ENCODE results near the gene HS6ST3.

Gene HS6ST3

DNA sequence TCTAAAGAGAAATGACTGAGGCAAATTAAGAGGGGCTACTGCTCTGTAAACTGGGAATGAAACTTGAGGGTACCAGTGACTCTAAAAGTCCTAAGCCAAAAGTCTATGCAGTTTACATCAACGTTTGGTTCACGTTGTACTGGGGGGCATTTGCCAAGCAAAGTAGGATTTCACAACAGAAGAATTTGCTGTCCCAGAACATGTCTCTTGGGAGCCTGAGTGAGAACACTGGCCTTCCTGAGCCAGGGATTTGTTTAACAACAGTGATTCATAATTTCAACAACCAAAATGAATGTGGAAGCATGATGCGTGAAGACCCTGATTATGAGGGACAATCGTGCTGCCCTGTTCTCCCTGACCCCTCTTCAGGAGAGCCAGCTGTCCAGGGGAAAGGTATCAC is 726.4 kb downstream of the HS6ST3 start:
- Histone ChIP-seq H3K27me3 (ENCODE audit: insufficient read depth, poor library complexity, severe bottlenecking) (no peaks in the 10 kb centered on the region), H3K4me3 (ENCODE audit: severe bottlenecking) (no peak overlapping the region), H3K9me3 (ENCODE audit: severe bottlenecking) (no peaks in the 10 kb centered on the region), H3K36me3 (ENCODE audit: low read depth) (no peaks in the 10 kb centered on the region), H3K27ac (ENCODE audit: poor library complexity, severe bottlenecking) (no peak overlapping the region), H3K4me1 (ENCODE audit: insufficient read depth, poor library complexity, severe bottlenecking) (no peaks in the 10 kb centered on the region)
- TF ChIP-seq, protein P1, sequence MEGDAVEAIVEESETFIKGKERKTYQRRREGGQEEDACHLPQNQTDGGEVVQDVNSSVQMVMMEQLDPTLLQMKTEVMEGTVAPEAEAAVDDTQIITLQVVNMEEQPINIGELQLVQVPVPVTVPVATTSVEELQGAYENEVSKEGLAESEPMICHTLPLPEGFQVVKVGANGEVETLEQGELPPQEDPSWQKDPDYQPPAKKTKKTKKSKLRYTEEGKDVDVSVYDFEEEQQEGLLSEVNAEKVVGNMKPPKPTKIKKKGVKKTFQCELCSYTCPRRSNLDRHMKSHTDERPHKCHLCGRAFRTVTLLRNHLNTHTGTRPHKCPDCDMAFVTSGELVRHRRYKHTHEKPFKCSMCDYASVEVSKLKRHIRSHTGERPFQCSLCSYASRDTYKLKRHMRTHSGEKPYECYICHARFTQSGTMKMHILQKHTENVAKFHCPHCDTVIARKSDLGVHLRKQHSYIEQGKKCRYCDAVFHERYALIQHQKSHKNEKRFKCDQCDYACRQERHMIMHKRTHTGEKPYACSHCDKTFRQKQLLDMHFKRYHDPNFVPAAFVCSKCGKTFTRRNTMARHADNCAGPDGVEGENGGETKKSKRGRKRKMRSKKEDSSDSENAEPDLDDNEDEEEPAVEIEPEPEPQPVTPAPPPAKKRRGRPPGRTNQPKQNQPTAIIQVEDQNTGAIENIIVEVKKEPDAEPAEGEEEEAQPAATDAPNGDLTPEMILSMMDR (IDR thresholded peaks at IDR 0.05; ENCODE audit: poor library complexity, severe bottlenecking), result no peak
- ATAC-seq (ENCODE audit: low read depth), result no peak
- no peak for DNase-seq (ENCODE audit: low spot score)

DNA sequence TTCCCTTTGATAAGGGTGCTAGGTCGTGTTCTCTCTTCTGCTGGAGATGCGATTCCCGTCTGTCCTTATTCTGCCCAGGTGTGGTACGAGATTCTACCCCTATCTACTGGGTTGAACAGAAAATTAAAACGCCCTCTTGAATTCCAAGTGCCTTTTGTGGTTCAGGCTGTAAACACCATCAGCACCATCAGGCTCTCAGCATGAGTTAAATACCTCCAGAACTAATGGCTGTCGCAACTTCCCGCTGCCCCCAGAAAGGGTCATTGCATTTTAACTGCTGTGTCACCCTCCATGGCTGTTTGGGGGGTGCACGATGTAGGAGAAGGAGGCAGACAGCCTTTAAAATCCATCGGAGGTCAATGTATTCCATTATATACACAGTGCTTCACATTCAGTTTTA is 727.0 kb downstream of the HS6ST3 start:
- TF ChIP-seq, protein P1 (IDR thresholded peaks at IDR 0.05; ENCODE audit: poor library complexity, severe bottlenecking), result no peak
- Histone ChIP-seq H3K36me3 (ENCODE audit: low read depth) (no peaks in the 10 kb centered on the region), H3K4me1 (ENCODE audit: insufficient read depth, poor library complexity, severe bottlenecking) (no peaks in the 10 kb centered on the region), H3K9me3 (ENCODE audit: severe bottlenecking) (no peaks in the 10 kb centered on the region), H3K27ac (ENCODE audit: poor library complexity, severe bottlenecking) (no peak overlapping the region), H3K27me3 (ENCODE audit: insufficient read depth, poor library complexity, severe bottlenecking) (no peaks in the 10 kb centered on the region), H3K4me3 (ENCODE audit: severe bottlenecking) (no peak overlapping the region)
- DNase-seq (ENCODE audit: low spot score), result no peak
- ATAC-seq (ENCODE audit: low read depth), result no peak

DNA sequence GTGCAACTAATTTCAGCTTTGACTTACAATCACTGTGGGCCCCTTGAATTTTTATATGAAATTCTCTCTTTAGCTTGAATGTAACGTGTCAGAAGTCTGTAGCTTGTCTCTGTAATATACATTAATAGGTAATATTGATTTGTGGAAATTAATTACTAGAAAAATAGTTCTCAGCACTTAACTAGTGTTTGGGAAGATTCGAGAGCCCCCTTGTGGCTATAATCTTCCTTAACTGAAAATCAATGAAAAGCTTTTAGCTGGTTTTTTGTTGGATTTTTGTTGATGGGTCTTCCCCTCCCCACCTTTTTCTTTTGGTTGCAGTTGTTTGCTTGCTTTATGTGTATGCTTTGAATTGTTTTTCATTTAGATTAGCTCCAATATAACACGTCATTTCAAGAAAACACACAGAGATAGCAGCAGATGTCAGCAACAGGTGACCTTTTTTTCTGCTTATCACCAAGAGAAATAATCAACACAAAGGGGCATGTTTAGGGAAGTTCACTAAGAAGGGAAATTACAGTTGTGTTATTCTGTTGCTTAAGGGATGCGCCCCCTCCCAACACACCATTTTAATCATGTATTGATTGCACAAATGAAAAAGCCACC is 727.5 kb downstream of the HS6ST3 start:
- Histone ChIP-seq H3K9me3 (ENCODE audit: severe bottlenecking) (no peaks in the 10 kb centered on the region), H3K4me1 (ENCODE audit: insufficient read depth, poor library complexity, severe bottlenecking) (no peaks in the 10 kb centered on the region), H3K27me3 (ENCODE audit: insufficient read depth, poor library complexity, severe bottlenecking) (no peaks in the 10 kb centered on the region), H3K4me3 (ENCODE audit: severe bottlenecking) (no peak overlapping the region), H3K36me3 (ENCODE audit: low read depth) (no peaks in the 10 kb centered on the region), H3K27ac (ENCODE audit: poor library complexity, severe bottlenecking) (no peak overlapping the region)
- DNase-seq (ENCODE audit: low spot score), result no peak
- no peak for ATAC-seq (ENCODE audit: low read depth)
- TF ChIP-seq, protein P1 (IDR thresholded peaks at IDR 0.05; ENCODE audit: poor library complexity, severe bottlenecking), result peak; percentile 73

DNA sequence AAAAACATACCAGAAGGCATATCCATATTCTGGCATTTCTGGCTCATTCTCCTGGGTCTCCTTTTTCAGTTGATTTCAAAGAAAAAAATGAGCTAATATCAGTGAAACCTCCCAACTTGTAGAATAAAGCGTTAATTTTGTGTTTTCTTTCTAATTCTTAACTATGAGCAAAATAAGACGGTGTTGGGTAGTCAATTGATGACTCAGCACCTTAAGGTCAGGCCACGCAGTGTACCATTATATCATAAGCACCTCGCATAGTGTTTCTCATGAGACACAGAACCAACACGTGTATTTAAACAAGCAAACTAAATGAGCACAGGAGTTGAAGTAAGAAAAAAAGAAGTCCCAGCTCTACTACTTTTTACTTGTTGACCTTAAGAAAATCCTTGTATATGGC is 729.5 kb downstream of the HS6ST3 start:
- Histone ChIP-seq H3K4me1 (ENCODE audit: insufficient read depth, poor library complexity, severe bottlenecking) (no peaks in the 10 kb centered on the region), H3K9me3 (ENCODE audit: severe bottlenecking) (no peaks in the 10 kb centered on the region), H3K27me3 (ENCODE audit: insufficient read depth, poor library complexity, severe bottlenecking) (no peaks in the 10 kb centered on the region), H3K27ac (ENCODE audit: poor library complexity, severe bottlenecking) (no peak overlapping the region), H3K4me3 (ENCODE audit: severe bottlenecking) (no peak overlapping the region), H3K36me3 (ENCODE audit: low read depth) (no peaks in the 10 kb centered on the region)
- no peak for ATAC-seq (ENCODE audit: low read depth)
- DNase-seq (ENCODE audit: low spot score), result no peak
- TF ChIP-seq, protein P1 (IDR thresholded peaks at IDR 0.05; ENCODE audit: poor library complexity, severe bottlenecking), result no peak

DNA sequence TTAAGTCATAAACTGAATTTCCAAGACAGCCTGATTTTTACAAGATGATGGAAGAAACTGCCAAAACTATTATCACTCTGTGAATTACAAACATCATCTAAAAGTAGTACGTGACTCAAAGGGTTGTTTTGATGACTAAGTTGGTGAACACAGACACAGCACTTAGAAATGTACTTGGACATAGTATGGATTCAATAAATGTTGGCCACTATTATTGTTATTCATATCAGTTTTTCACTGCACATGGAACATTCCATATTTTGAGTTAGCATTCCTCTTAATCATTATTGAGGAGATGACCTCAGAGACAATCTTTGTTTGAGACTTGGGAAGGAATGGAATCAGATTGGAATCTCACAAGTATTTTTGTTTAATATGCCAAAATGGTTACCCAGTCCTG is 731.5 kb downstream of the HS6ST3 start:
- H3K4me1 ChIP-seq (ENCODE audit: insufficient read depth, poor library complexity, severe bottlenecking), result no peaks in the 10 kb centered on the region
- no peaks in the 10 kb centered on the region for H3K9me3 ChIP-seq (ENCODE audit: severe bottlenecking)
- H3K36me3 ChIP-seq (ENCODE audit: low read depth), result no peaks in the 10 kb centered on the region
- TF ChIP-seq, protein P1 (IDR thresholded peaks at IDR 0.05; ENCODE audit: poor library complexity, severe bottlenecking), result no peak
- ATAC-seq (ENCODE audit: low read depth) (no peak), DNase-seq (ENCODE audit: low spot score) (no peak)
- H3K27ac ChIP-seq (ENCODE audit: poor library complexity, severe bottlenecking), result no peak overlapping the region
- H3K27me3 ChIP-seq (ENCODE audit: insufficient read depth, poor library complexity, severe bottlenecking), result no peaks in the 10 kb centered on the region
- H3K4me3 ChIP-seq (ENCODE audit: severe bottlenecking), result no peak overlapping the region
